Vagina (tissue), 2 donors: ENCODE measurements around the gene PDE9A.

Source experiments
- CTCF ChIP-seq, 3 experiments: fragments of 450-650 bp in 2 of 3; fragments of 200-600 bp in 1 of 3; sonication (generic) in 1 of 3; IDR thresholded peaks; one replicate each; pipeline ENCODE4 v1.5.1; 2017 to 2019; ENCODE audit warnings: antibody characterized with exemption in 3 of 3, mild to moderate bottlenecking in 2 of 3, moderate library complexity in 2 of 3
- POLR2AphosphoS5 ChIP-seq, 2 donors: sonication (generic); formaldehyde crosslinking; IDR thresholded peaks; one replicate each; pipeline ENCODE4 v1.9.0; 2017; ENCODE audit warnings: antibody characterized with exemption in 2 of 2, mild to moderate bottlenecking in 2 of 2, low read depth in 1 of 2; ENCODE audit not compliant: insufficient read depth in 1 of 2

GRCh38 chr21:42731264-42732032 is 78.0 kb downstream of the PDE9A start:
- no peak for TF ChIP-seq CTCF (IDR thresholded peaks at IDR 0.05)
- TF ChIP-seq POLR2AphosphoS5 (IDR thresholded peaks at IDR 0.05; ENCODE audit: insufficient read depth in 1 of 2, low read depth in 1 of 2), result peak; percentile 61 to 62
